Esophagus muscularis mucosa (tissue), 4 donors: ENCODE results near the gene NFIB. TPM values are rescaled to one million over a fixed set of nuclear protein-coding genes. Genes with fewer than 3 reads are reported as not detected.

Experiments used
- DNase-seq: peaks from one replicate; pipeline ENCODE4 v3.0.0-alpha.2; 2017; ENCODE audit errors: extremely low spot score
- H3K27ac ChIP-seq, 4 donors: fragments of 200-600 bp; sonication (generic); replicated peaks in 1 of 4; 1 replicate in 3 of 4; 2 replicates in 1 of 4; pipeline ENCODE4 v1.5.1; 2016 to 2019; ENCODE audit warnings: mild to moderate bottlenecking in 1 of 4
- H3K27me3 ChIP-seq, 4 donors: fragments of 200-600 bp; sonication (generic); one replicate each; pipeline versions ENCODE4 v1.5.1 to v1.6.0; 2016 to 2019
- H3K36me3 ChIP-seq, 4 donors: fragments of 200-600 bp; sonication (generic); one replicate each; pipeline ENCODE4 v1.5.1; 2016 to 2019
- H3K4me1 ChIP-seq, 4 donors: fragments of 200-600 bp; sonication (generic); one replicate each; pipeline ENCODE4 v1.5.1; 2016 to 2019
- H3K4me3 ChIP-seq, 4 donors: fragments of 200-600 bp; sonication (generic); 1 replicate in 2 of 4; 2 replicates in 2 of 4; pipeline ENCODE4 v1.5.1; 2016 to 2019; ENCODE audit warnings: mild to moderate bottlenecking in 4 of 4, moderate library complexity in 1 of 4
- H3K9me3 ChIP-seq, 4 donors: fragments of 200-600 bp; sonication (generic); 1 replicate in 3 of 4; 2 replicates in 1 of 4; pipeline ENCODE4 v1.5.1; 2016 to 2019
- CTCF ChIP-seq, 3 experiments: fragments of 200-600 bp in 2 of 3; fragments of 450-650 bp in 1 of 3; sonication (generic) in 2 of 3; IDR thresholded peaks; one replicate each; pipeline ENCODE4 v1.5.1; 2017 to 2019; ENCODE audit warnings: antibody characterized with exemption in 3 of 3, mild to moderate bottlenecking in 2 of 3, moderate library complexity in 1 of 3
- EP300 ChIP-seq: sonication (generic); formaldehyde crosslinking; IDR thresholded peaks from one replicate; pipeline ENCODE4 v1.6.1; 2017; ENCODE audit warnings: antibody characterized with exemption
- POLR2A ChIP-seq: fragments of 450-650 bp; IDR thresholded peaks from one replicate; pipeline ENCODE4 v1.6.1; 2017; ENCODE audit warnings: antibody characterized with exemption, moderate library complexity, mild to moderate bottlenecking, low read depth
- POLR2AphosphoS5 ChIP-seq, 2 donors: sonication (generic); formaldehyde crosslinking; IDR thresholded peaks; one replicate each; pipeline ENCODE4 v1.6.1; 2017; ENCODE audit warnings: antibody characterized with exemption in 2 of 2
- WGBS: methylation state at CpG from one replicate; pipeline ENCODE4 v1.1.5; 2018; 5-methylcytosine and 5-hydroxymethylcytosine counted together
- intact Hi-C: fragments of 100-400 bp; cut with DNase I; formaldehyde crosslinking; loops from one replicate; pipeline ENCODE4 v1.15.1; 2023
- total RNA-seq, 4 donors: library from RNA; depleted of rRNA; stranded (reverse); fragments of >200 nt; gene quantifications; one replicate each; pipeline versions ENCODE4 v1.1.0 to v1.2.1, GENCODE V29; 2016

The NFIB gene
- total RNA-seq, 4 donors from 2014 or later, result 38.1 to 64.4 (median 55.8) TPM

- H3K27ac ChIP-seq, result no peak overlapping the region
- 100% methylated on average over 1 of the region's 1 CpG for WGBS
- H3K27me3 ChIP-seq, result no peaks in the 10 kb centered on the region
- no peaks in the 10 kb centered on the region for H3K36me3 ChIP-seq
- intact Hi-C loops, result no loop called here
- no peaks in the 10 kb centered on the region for H3K9me3 ChIP-seq
- TF ChIP-seq POLR2A (no peak), CTCF (IDR thresholded peaks at IDR 0.05) (no peak), POLR2AphosphoS5 (IDR thresholded peaks at IDR 0.05) (no peak), EP300 (no peak)
- H3K4me1 ChIP-seq, result peaks cover 39 to 72% (median 54%) of the 10 kb centered on the region in 4 donors
- no peak overlapping the region for H3K4me3 ChIP-seq
- DNase-seq, result no peak
Measured at GRCh38 chr9:14248149-14248548, 65.8 kb downstream of the NFIB start.

- 94% methylated on average over 1 of the region's 1 CpG for WGBS
- no peak for DNase-seq
- Histone ChIP-seq H3K27me3 (no peaks in the 10 kb centered on the region), H3K27ac (no peak overlapping the region), H3K9me3 (no peaks in the 10 kb centered on the region), H3K4me1 (peaks cover 38 to 72% (median 55%) of the 10 kb centered on the region in 4 donors), H3K36me3 (no peaks in the 10 kb centered on the region), H3K4me3 (no peak overlapping the region)
- intact Hi-C loops, result no loop called here
- TF ChIP-seq EP300, result no peak
- TF ChIP-seq CTCF (IDR thresholded peaks at IDR 0.05), result no peak
- no peak for TF ChIP-seq POLR2AphosphoS5 (IDR thresholded peaks at IDR 0.05)
- no peak for TF ChIP-seq POLR2A
Measured at GRCh38 chr9:14247577-14247976, 66.4 kb downstream of the NFIB start.

- no peaks in the 10 kb centered on the region for H3K9me3 ChIP-seq
- TF ChIP-seq CTCF (IDR thresholded peaks at IDR 0.05) (no peak), POLR2AphosphoS5 (IDR thresholded peaks at IDR 0.05) (no peak), POLR2A (no peak), EP300 (no peak)
- H3K27me3 ChIP-seq, result no peaks in the 10 kb centered on the region
- H3K4me1 ChIP-seq, result peaks cover 40 to 75% (median 55%) of the 10 kb centered on the region in 4 donors
- H3K27ac ChIP-seq, result peak overlapping the region in 1 of 4 donors; percentile 2
- 42% methylated on average over 1 of the region's 1 CpG for WGBS
- no peak overlapping the region for H3K4me3 ChIP-seq
- no peak for DNase-seq
- no peaks in the 10 kb centered on the region for H3K36me3 ChIP-seq
- intact Hi-C loops, result no loop called here
Measured at GRCh38 chr9:14246951-14247350, 67.0 kb downstream of the NFIB start.

GRCh38 chr9:14245901-14246525 is 67.9 kb downstream of the NFIB start:
- intact Hi-C loops, result no loop called here
- 92% methylated on average over 3 of the region's 3 CpGs for WGBS

More at GRCh38 chr9:14245901-14246525, 67.9 kb downstream of the NFIB start:
- TF ChIP-seq POLR2AphosphoS5 (IDR thresholded peaks at IDR 0.05) (no peak), POLR2A (no peak), CTCF (IDR thresholded peaks at IDR 0.05) (no peak), EP300 (no peak)
- Histone ChIP-seq H3K4me1 (peaks cover 35 to 69% (median 47%) of the 10 kb centered on the region in 4 donors), H3K4me3 (no peak overlapping the region), H3K36me3 (no peaks in the 10 kb centered on the region), H3K27me3 (no peaks in the 10 kb centered on the region), H3K27ac (no peak overlapping the region), H3K9me3 (no peaks in the 10 kb centered on the region)
- no peak for DNase-seq
